ENCODE results near the gene PPFIBP2. TPM values are rescaled to one million over a fixed set of nuclear protein-coding genes. Genes with fewer than 3 reads are reported as not detected.

PPFIBP2 gene
- total RNA-seq, 1 donor from 2014 or later: 1.8 TPM

DNA sequence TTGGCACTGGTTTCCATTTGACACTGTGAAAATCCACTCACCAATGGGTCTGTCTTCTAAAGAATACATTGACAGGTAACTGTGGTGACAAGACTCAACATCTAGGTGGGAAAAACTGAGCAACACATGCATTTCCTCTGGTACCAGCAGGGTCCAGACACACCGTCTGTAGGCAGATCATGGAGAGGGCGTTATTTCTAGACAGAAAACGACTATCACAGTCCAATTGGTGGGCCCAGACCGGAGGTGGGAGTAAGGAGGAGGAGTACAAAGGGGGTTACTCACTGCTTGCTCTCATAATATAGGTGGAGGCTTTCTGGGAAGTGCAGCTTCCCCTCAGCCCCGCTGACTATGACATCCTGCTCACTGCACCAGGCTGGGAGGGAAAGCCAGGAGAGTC lies 182.6 kb downstream of the PPFIBP2 start:
- no peak overlapping the region for H3K27ac ChIP-seq (ENCODE audit: low read depth, low read length)
- peaks cover 20% of the 10 kb centered on the region for H3K27me3 ChIP-seq (ENCODE audit: insufficient read depth, low read length)
- no peak for DNase-seq (ENCODE audit: low read depth)
- H3K4me1 Mint-ChIP-seq (ENCODE audit: low read depth, unreplicated experiment): no peaks in the 10 kb centered on the region
- no peak overlapping the region for H3K4me3 Mint-ChIP-seq (ENCODE audit: unreplicated experiment)
- peaks cover 4% of the 10 kb centered on the region for H3K36me3 Mint-ChIP-seq (ENCODE audit: low read depth, unreplicated experiment)
- H3K4me1 ChIP-seq (ENCODE audit: insufficient read depth, low read length): no peaks in the 10 kb centered on the region
- H3K27ac Mint-ChIP-seq (ENCODE audit: unreplicated experiment): no peak overlapping the region
- no peak overlapping the region for H3K4me2 ChIP-seq (ENCODE audit: low read length)
- H3K36me3 ChIP-seq (ENCODE audit: insufficient read depth, low read length): no peaks in the 10 kb centered on the region
- peaks cover 14% of the 10 kb centered on the region for H3K27me3 Mint-ChIP-seq (ENCODE audit: low read depth, unreplicated experiment)
- no peaks in the 10 kb centered on the region for H4K20me1 ChIP-seq (ENCODE audit: insufficient read depth, low read length)
- TF ChIP-seq EZH2 (IDR thresholded peaks at IDR 0.05; ENCODE audit: insufficient read depth, low read length): no peak
- TF ChIP-seq, protein P1, sequence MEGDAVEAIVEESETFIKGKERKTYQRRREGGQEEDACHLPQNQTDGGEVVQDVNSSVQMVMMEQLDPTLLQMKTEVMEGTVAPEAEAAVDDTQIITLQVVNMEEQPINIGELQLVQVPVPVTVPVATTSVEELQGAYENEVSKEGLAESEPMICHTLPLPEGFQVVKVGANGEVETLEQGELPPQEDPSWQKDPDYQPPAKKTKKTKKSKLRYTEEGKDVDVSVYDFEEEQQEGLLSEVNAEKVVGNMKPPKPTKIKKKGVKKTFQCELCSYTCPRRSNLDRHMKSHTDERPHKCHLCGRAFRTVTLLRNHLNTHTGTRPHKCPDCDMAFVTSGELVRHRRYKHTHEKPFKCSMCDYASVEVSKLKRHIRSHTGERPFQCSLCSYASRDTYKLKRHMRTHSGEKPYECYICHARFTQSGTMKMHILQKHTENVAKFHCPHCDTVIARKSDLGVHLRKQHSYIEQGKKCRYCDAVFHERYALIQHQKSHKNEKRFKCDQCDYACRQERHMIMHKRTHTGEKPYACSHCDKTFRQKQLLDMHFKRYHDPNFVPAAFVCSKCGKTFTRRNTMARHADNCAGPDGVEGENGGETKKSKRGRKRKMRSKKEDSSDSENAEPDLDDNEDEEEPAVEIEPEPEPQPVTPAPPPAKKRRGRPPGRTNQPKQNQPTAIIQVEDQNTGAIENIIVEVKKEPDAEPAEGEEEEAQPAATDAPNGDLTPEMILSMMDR (IDR thresholded peaks at IDR 0.05; ENCODE audit: insufficient read depth, low read depth, low read length): no peak
- no peaks in the 10 kb centered on the region for H3K9me3 Mint-ChIP-seq (ENCODE audit: unreplicated experiment)
- no peak for FAIRE-seq
- no peaks in the 10 kb centered on the region for H3K9me3 ChIP-seq (ENCODE audit: insufficient read depth, low read depth, low read length)
- no peak overlapping the region for H2AFZ ChIP-seq (ENCODE audit: low read depth, low read length)
- no peak overlapping the region for H3K4me3 ChIP-seq (ENCODE audit: insufficient read depth, low read depth, low read length)
- H3K9ac ChIP-seq (ENCODE audit: low read length): no peak overlapping the region
- no peaks in the 10 kb centered on the region for H3K79me2 ChIP-seq (ENCODE audit: insufficient read depth, low read length)

Other genes starting within 250 kb of the PPFIBP2 start
- not detected in 2 replicates for gene OLFML1, start 28.5 kb upstream of the PPFIBP2 start, total RNA-seq
- gene CYB5R2, start 159.5 kb downstream of the PPFIBP2 start, total RNA-seq: 6.6 and 11.9 TPM in 2 replicates
- 2.2 and 4.5 TPM in 2 replicates for gene OVCH2, start 192.5 kb downstream of the PPFIBP2 start, total RNA-seq